Transverse colon (tissue), 3 donors: ENCODE measurements around the gene ARL15.

ENCODE experiments used
- EP300 ChIP-seq: sonication (generic); formaldehyde crosslinking; IDR thresholded peaks from one replicate; pipeline ENCODE4 v1.6.1; 2017; ENCODE audit warnings: antibody characterized with exemption, low read depth
- TF ChIP-seq, protein P1 (sequence below), 5 experiments: fragments of 200-600 bp in 3 of 5; fragments of 450-650 bp in 2 of 5; sonication (generic) in 3 of 5; IDR thresholded peaks; 1 replicate in 2 of 5; 2 replicates in 3 of 5; pipeline ENCODE4 v1.5.1; 2016 to 2017; ENCODE audit warnings: antibody characterized with exemption in 5 of 5, inconsistent platforms in 3 of 5, mild to moderate bottlenecking in 2 of 5, moderate library complexity in 1 of 5

DNA sequence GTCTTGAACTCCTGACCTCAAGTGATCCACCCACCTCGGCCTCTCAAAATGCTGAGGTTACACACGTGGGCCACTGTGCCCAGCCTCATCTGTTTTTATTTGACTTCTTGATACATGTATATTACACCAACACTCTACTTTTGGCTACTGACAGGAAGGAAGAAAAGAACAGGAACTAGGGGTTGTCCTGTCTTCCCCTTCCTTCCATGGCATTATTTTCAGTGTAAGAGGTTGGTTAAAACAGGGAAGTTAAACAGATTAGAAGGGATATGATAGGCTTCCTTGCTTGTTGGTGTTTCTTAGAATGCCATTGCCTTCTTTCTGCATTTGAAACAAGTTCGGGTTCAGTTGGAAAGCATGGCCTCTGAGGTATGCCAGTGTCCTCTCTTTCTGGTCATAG, 437.1 kb downstream of the ARL15 start:
- TF ChIP-seq, protein P1, sequence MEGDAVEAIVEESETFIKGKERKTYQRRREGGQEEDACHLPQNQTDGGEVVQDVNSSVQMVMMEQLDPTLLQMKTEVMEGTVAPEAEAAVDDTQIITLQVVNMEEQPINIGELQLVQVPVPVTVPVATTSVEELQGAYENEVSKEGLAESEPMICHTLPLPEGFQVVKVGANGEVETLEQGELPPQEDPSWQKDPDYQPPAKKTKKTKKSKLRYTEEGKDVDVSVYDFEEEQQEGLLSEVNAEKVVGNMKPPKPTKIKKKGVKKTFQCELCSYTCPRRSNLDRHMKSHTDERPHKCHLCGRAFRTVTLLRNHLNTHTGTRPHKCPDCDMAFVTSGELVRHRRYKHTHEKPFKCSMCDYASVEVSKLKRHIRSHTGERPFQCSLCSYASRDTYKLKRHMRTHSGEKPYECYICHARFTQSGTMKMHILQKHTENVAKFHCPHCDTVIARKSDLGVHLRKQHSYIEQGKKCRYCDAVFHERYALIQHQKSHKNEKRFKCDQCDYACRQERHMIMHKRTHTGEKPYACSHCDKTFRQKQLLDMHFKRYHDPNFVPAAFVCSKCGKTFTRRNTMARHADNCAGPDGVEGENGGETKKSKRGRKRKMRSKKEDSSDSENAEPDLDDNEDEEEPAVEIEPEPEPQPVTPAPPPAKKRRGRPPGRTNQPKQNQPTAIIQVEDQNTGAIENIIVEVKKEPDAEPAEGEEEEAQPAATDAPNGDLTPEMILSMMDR (IDR thresholded peaks at IDR 0.05) = no peak
- TF ChIP-seq EP300 = no peak
